HUES6 (cell line): Measurements from ENCODE around the gene TXLNB.

Source experiments
- H3K27ac ChIP-seq: 2 replicates; pipeline ENCODE4 v1.7.0; 2013; ENCODE audit warnings: low read depth, mild to moderate bottlenecking, low read length, inconsistent platforms
- H3K27me3 ChIP-seq: 2 replicates; pipeline ENCODE4 v1.6.1; 2013; ENCODE audit warnings: low read length; ENCODE audit not compliant: control insufficient read depth, insufficient read depth
- H3K36me3 ChIP-seq: 2 replicates; pipeline ENCODE4 v1.6.1; 2013; ENCODE audit warnings: low read length; ENCODE audit not compliant: control insufficient read depth, insufficient read depth
- H3K4me1 ChIP-seq: 2 replicates; pipeline ENCODE4 v1.6.1; 2013; ENCODE audit warnings: low read length; ENCODE audit not compliant: control insufficient read depth, insufficient read depth
- H3K4me3 ChIP-seq: 2 replicates; pipeline ENCODE4 v1.5.1; 2013; ENCODE audit warnings: low read depth, low read length
- H3K9ac ChIP-seq: one replicate; pipeline ENCODE4 v1.6.1; 2013; ENCODE audit warnings: mild to moderate bottlenecking, low read length
- H3K9me3 ChIP-seq: 2 replicates; pipeline ENCODE4 v1.6.1; 2013; ENCODE audit warnings: low read depth, low read length; ENCODE audit not compliant: control insufficient read depth, insufficient read depth

The TXLNB gene

DNA sequence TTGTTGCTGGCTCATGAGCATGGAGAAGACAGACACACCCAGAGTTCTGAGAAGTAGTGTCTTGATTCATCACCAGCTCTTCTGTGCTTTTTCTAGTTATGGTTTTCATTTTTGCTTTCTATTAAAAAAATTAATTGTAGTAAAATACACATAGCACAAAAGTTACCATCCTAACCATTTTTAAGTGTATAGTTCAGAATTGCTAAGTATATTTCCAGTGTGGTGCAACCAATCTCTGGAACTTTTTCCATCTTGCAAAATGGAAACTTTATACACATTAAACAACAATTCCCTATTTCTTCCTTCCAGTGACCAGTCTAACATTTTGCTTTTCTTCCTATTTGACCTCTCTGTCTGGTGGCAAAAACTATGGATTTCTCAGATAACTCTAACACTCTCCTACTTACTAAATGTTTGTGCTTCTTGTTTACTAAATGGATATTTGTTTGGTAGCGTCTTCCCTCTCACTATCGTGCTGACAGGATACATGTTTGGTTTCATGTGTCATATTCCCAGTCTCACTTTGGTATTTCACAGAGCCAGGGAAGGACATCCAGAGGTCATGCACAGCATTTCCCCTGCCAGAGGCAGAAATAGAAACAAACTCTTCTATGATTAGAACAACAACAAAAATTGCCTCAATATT, 40.6 kb downstream of the TXLNB start:
- no peaks in the 10 kb centered on the region for H3K27me3 ChIP-seq
- H3K9ac ChIP-seq: no peak overlapping the region
- no peak overlapping the region for H3K27ac ChIP-seq
- H3K4me1 ChIP-seq: no peaks in the 10 kb centered on the region
- no peak overlapping the region for H3K4me3 ChIP-seq
- no peaks in the 10 kb centered on the region for H3K9me3 ChIP-seq
- no peaks in the 10 kb centered on the region for H3K36me3 ChIP-seq

DNA sequence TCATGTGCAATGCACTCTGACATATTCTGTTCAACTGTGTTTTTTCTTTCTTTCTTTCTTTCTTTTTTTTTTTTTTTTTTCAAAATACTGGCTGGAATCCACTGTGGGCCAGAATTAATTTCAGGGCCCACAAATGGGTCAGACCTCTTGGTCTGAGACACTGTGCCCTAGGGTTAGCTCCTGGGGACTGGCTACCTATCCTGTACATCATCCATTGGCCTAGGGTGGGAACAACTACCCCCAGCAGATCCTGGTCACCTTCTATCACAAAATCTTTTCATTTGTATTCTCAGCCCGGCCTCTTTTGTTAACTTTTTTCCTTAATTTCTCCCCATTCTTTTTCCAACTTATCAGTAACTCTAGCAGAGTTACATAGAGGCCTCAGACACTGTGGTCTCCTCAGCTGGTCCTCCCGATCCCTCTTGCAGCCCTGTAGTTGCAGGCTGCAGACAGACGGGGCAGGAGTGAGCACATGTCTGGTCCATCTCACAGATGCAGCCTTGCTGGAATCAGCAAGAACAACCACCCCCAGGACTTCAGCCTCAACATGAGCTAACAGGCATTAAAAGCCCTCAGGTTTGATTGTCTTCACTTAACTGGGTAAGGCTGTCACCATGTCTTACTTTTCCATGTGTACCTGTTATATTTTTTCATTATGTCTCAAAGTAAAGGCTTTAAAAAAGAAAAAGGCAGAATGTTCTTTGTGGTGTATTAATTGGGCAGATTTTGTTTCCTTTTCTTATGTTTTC, 41.3 kb downstream of the TXLNB start:
- Histone ChIP-seq H3K4me3 (no peak overlapping the region), H3K36me3 (no peaks in the 10 kb centered on the region), H3K9me3 (no peaks in the 10 kb centered on the region), H3K9ac (no peak overlapping the region), H3K27ac (no peak overlapping the region), H3K27me3 (no peaks in the 10 kb centered on the region), H3K4me1 (no peaks in the 10 kb centered on the region)

DNA sequence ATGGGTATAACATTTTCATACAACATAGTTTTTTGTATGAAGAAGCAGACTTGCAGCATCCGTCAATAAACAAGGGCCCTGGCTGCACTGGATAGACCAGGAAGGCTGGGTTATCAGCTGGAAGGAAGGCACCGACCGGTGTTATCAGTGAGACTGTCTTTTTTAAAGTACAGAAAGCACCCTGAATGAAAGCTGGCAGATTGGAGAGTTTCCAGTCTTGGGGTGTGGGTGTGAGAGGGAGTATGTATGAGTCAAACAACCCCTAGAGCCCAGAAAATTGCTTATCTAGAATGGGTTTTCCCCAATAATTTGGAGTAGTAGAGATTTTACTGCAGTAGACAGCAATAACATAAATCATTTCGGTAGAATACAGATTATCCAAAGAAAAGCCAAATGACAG, 42.4 kb downstream of the TXLNB start:
- H3K27me3 ChIP-seq: no peaks in the 10 kb centered on the region
- no peak overlapping the region for H3K4me3 ChIP-seq

DNA sequence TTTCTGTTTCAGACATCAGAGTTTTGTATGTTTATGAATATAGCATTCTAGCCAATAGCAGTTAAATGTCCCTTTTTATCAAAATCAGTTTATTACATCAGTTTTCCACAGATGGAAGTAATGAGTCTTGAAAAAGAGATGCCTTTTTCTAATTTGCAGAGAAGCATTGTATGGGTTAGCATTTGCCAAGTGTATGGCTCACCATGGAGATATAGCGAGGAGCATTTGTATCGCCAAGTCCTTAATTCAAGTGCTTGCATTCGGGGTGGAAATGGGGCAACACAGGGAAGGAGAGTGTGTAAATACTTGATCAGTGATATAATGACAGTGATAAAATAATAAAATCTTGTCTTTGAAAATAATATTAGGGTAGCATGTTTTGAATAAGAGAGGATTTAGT, 42.9 kb downstream of the TXLNB start:
- Histone ChIP-seq H3K9me3 (no peaks in the 10 kb centered on the region), H3K27me3 (no peaks in the 10 kb centered on the region), H3K4me1 (no peaks in the 10 kb centered on the region), H3K9ac (no peak overlapping the region), H3K4me3 (no peak overlapping the region), H3K36me3 (no peaks in the 10 kb centered on the region), H3K27ac (no peak overlapping the region)

More for the DNA sequence above, 42.4 kb downstream of the TXLNB start:
- Histone ChIP-seq H3K9ac (no peak overlapping the region), H3K9me3 (no peaks in the 10 kb centered on the region), H3K36me3 (no peaks in the 10 kb centered on the region), H3K4me1 (no peaks in the 10 kb centered on the region), H3K27ac (no peak overlapping the region)

DNA sequence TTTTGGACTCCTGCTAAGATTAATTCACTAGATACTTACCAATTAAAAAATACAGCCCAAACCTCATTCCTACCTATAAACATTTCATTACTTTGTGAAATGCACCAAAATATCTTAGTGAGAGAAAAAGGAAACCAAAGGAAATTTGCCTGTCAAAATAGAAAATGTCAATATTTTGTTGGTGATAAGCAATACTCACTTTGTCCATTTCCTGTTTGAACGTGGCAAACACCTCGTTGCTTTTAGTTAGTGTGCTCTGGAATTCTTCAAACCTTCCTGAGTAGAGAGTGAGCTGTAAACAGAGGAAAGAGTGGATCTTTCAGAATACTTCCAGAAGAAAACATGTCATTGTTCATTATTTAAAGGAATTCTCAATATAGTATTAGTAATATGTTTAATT, 44.2 kb downstream of the TXLNB start:
- H3K9me3 ChIP-seq: no peaks in the 10 kb centered on the region
- H3K9ac ChIP-seq: no peak overlapping the region
- H3K27ac ChIP-seq: no peak overlapping the region
- no peak overlapping the region for H3K4me3 ChIP-seq
- no peaks in the 10 kb centered on the region for H3K36me3 ChIP-seq
- H3K4me1 ChIP-seq: no peaks in the 10 kb centered on the region
- H3K27me3 ChIP-seq: no peaks in the 10 kb centered on the region

DNA sequence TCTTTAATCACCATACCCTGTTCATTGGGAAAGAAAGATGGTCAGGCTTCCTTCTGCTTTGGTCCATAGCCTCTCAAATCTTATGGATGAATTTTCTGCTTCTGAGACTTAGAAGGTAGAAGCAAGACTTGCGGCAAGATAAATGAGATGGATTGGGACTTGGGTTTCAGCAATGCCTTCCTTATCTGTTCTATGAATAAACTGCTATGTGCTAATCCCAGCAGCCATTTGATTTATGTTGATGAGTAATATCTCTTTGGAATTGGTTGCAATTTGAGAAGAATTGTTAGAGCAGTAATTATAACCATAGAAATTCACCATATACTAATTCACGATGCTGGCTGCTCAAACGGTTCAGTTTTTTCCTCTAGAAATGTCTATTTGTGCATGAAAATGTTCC, 48.3 kb downstream of the TXLNB start:
- no peaks in the 10 kb centered on the region for H3K36me3 ChIP-seq
- no peak overlapping the region for H3K27ac ChIP-seq
- H3K4me3 ChIP-seq: no peak overlapping the region
- H3K9me3 ChIP-seq: no peaks in the 10 kb centered on the region
- H3K9ac ChIP-seq: no peak overlapping the region
- H3K27me3 ChIP-seq: no peaks in the 10 kb centered on the region
- H3K4me1 ChIP-seq: no peaks in the 10 kb centered on the region

DNA sequence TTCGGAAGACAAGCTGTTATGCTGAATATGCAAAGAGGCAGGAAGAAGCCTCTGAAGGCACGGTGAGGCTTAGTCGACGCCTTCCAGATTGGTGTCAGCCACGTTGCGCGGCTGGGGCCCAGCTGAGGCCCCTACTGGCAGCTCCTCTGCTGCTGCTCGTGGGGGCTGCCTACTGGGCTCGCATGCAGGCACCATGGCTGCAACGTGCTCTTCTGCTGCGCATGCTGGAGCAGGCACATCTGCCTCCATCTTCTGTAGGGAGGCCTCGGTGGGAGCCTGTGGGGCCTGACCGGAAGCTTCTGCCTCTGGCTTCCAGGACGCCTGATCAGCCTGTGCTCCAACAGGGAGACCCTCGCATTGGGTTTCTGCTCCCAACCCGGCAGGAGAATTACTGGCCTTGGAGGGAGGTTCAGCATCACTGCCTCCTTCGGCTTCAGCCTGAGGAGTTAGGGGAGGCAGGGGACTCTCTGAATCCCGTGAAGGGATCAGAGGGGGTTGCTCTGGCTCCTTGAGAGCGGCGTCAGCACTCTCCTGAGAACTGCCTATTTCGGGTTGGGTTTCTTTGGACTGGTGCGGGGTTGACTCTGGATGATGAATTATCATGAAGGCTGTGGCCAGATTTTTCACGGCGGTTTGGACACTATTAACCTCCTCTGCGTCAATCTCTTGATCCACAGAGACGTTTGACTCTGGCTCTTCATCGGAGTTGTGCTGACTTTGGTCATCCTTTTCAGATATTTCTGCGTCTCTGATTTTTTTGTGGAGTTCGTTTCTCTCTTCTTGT, 49.1 kb downstream of the TXLNB start:
- no peak overlapping the region for H3K4me3 ChIP-seq
- no peaks in the 10 kb centered on the region for H3K27me3 ChIP-seq
- H3K36me3 ChIP-seq: no peaks in the 10 kb centered on the region
- no peak overlapping the region for H3K27ac ChIP-seq
- no peaks in the 10 kb centered on the region for H3K4me1 ChIP-seq
- no peaks in the 10 kb centered on the region for H3K9me3 ChIP-seq
- H3K9ac ChIP-seq: no peak overlapping the region

DNA sequence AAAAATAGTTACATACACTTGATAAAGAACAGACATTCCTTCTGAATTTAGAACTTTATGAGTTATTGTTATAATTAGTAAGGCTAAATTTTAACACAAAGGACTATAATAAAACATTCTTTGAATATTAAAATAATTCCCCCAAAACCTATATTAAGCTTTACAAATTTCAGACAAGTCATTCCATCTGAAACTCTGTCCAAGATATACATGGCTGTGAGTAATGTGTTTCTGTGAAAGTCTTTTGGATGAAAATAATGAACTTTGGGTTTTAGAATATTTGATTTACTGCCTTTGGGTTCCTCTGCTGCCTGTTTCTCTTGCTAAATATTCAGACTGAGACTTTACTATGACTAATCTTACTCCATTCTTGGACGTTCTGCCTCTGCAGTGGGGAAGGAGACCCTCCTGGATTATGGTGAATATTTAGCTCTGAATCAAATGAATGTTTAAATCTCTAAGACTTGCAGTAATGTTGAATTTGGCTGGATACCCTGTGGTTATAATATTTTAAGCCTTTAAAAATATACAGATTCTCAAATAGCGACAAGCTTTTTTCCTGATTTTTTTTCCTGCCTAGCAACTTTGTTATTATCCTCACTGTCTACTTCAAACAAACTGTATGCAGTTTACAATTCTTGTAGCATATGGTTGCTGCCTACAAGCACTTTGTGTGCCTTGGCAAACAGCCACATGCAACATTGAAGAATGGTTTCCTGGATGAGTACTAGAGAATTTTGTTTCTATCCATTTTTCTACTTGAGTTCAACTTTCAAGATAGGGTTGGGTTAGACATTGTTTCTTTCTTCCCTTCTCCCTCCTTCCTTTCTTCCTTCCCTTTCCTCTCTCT, 51.4 kb downstream of the TXLNB start:
- Histone ChIP-seq H3K9ac (no peak overlapping the region), H3K36me3 (no peaks in the 10 kb centered on the region), H3K27ac (no peak overlapping the region), H3K27me3 (no peaks in the 10 kb centered on the region), H3K9me3 (peaks cover 7% of the 10 kb centered on the region), H3K4me3 (no peak overlapping the region), H3K4me1 (no peaks in the 10 kb centered on the region)

DNA sequence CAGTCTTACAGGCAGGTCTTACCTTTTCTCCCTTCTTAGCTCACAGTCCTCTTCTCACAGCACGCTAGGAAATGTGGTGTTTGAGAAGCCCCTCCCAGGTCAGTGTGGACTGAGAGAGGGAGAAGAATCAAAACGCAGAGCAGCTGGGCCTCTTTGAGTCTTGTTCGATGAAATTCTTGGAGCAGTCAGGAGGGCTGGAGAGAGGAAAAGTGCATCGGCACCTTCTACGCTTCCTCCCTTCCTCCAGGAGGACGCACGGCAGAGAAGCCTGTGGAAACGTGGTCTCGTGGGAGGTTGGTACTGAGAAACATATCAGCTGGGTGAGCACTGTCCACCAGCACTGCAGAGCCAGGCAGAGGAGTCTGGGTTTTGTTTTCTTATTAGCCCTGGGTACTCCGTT, 52.7 kb downstream of the TXLNB start:
- peaks cover 20% of the 10 kb centered on the region for H3K9me3 ChIP-seq

DNA sequence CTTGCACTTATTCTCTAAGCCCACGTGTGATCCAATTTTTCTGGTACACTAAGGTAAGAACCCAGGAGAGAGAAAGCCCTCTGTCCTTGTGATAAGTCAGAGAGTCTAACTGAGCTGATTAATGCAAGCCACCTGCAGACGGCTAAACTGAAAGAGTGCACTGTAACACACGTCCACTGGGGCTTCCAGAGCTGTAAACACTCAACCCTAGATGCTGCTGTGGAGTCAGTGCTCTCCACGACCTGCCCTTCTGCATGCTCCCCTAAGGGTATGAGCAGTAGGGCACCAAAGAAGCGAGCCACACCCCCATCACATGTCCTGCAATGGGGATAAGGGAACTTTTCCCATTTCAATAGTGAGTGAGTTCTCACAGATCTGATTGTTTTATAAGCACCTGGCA, 55.7 kb downstream of the TXLNB start:
- no peaks in the 10 kb centered on the region for H3K4me1 ChIP-seq
- no peaks in the 10 kb centered on the region for H3K27me3 ChIP-seq
- H3K36me3 ChIP-seq: no peaks in the 10 kb centered on the region
- no peak overlapping the region for H3K27ac ChIP-seq
- H3K9ac ChIP-seq: no peak overlapping the region
- H3K4me3 ChIP-seq: no peak overlapping the region
- peaks cover 28% of the 10 kb centered on the region for H3K9me3 ChIP-seq

More for the DNA sequence above, 52.7 kb downstream of the TXLNB start:
- Histone ChIP-seq H3K36me3 (no peaks in the 10 kb centered on the region), H3K4me3 (no peak overlapping the region), H3K27me3 (no peaks in the 10 kb centered on the region), H3K27ac (no peak overlapping the region), H3K4me1 (no peaks in the 10 kb centered on the region), H3K9ac (no peak overlapping the region)
